Measurements from ENCODE around the gene SYNDIG1L. TPM values are rescaled to one million over a fixed set of nuclear protein-coding genes. Genes with fewer than 3 reads are reported as not detected.

The SYNDIG1L gene
- total RNA-seq, 1 experiment from 2014 or later = 0.33 TPM

- TF ChIP-seq CTCF (conservative IDR thresholded peaks at IDR 0.05) = no peak
- Histone ChIP-seq H3K14ac (ENCODE audit: insufficient read depth, low read length) (no peak overlapping the region; the same call in 1 of the 2 replicates), H4K20me1 (ENCODE audit: control insufficient read depth, insufficient read depth, insufficient read length) (no peaks in the 10 kb centered on the region), H3K79me1 (ENCODE audit: insufficient read depth, low read depth, low read length, poor library complexity, severe bottlenecking) (no peaks in the 10 kb centered on the region), H3K4ac (ENCODE audit: low read depth, low read length) (no peak overlapping the region), H2BK15ac (ENCODE audit: low read depth, low read length) (no peak overlapping the region), H3K23me2 (ENCODE audit: insufficient read length, low read depth, low read length, poor library complexity, severe bottlenecking) (no peaks in the 10 kb centered on the region), H2AFZ (ENCODE audit: low read length) (no peak overlapping the region), H3K4me2 (ENCODE audit: insufficient read depth, insufficient read length, low read length) (no peak overlapping the region), H4K8ac (replicated peaks; ENCODE audit: insufficient read length, low read depth, low read length) (no peak overlapping the region), H3K23ac (ENCODE audit: insufficient read length, low read depth, low read length) (no peak overlapping the region), H2BK5ac (ENCODE audit: insufficient read length, low read length) (no peak overlapping the region), H3K79me2 (ENCODE audit: insufficient read depth, low read length) (no peaks in the 10 kb centered on the region), H3K18ac (ENCODE audit: insufficient read length, low read depth, low read length) (no peak overlapping the region), H3K27ac (ENCODE audit: insufficient read length, low read depth, low read length) (no peak overlapping the region), H3K27me3 (ENCODE audit: insufficient read depth, low read length) (no peaks in the 10 kb centered on the region), H3K9ac (ENCODE audit: extremely low read depth, insufficient read length, low read length) (no peak overlapping the region), H3K9me3 (ENCODE audit: control insufficient read depth, low read depth, low read length) (no peaks in the 10 kb centered on the region), H2AK5ac (ENCODE audit: insufficient read length, low read length) (no peak overlapping the region), H3K56ac (ENCODE audit: insufficient read length, low read depth, low read length) (no peak overlapping the region), H2BK120ac (ENCODE audit: low read depth, low read length, poor library complexity, severe bottlenecking) (no peak overlapping the region), H2BK20ac (ENCODE audit: low read depth, low read length, poor library complexity, severe bottlenecking) (no peak overlapping the region), H2BK12ac (ENCODE audit: insufficient read length, low read depth, low read length) (no peak overlapping the region), H3T11ph (ENCODE audit: low read length) (no peak overlapping the region), H3K4me1 (ENCODE audit: insufficient read depth, low read length) (0 out of 2 replicates have a peak, but pooled peaks cover 1% of the 10 kb centered on the region), H4K91ac (ENCODE audit: insufficient read length, low read depth, low read length) (no peak overlapping the region), H4K5ac (ENCODE audit: insufficient read length, low read depth, low read length) (no peak overlapping the region)
- no peaks in the 10 kb centered on the region; a peak in 1 of 5 replicates for H3K9me3 Mint-ChIP-seq
- H3K4me1 Mint-ChIP-seq = peaks cover 21 to 32% of the 10 kb centered on the region in 2 experiments
- H3K27ac Mint-ChIP-seq = no peak overlapping the region
- no CpG with 5 or more reads among the region's 4 CpGs for WGBS (ENCODE audit: extremely low coverage, insufficient read length, low lambda C conversion rate)
- DNase-seq = no peak
- H3K27me3 Mint-ChIP-seq (ENCODE audit: low read depth) = peaks cover 3% of the 10 kb centered on the region
- H3K4me3 Mint-ChIP-seq = no peak overlapping the region
- no peaks in the 10 kb centered on the region; a peak in 1 of 7 replicates for H3K36me3 Mint-ChIP-seq (ENCODE audit: insufficient read depth in 1 of 3, low read depth in 3 of 3)
Observed at GRCh38 chr14:74405663-74406062, 20.3 kb downstream of the SYNDIG1L start.
